Neural crest cell (in vitro differentiated cells): Measurements from ENCODE around the gene HSPB7. TPM values are rescaled to one million over a fixed set of nuclear protein-coding genes. Genes with fewer than 3 reads are reported as not detected.
"Not testable (repeated sequence)": the region's sequence is repeated elsewhere in the genome, so short reads cannot be mapped to it uniquely, and the experiment has no call there.

Source experiments
- DNase-seq: peaks from one replicate; pipeline ENCODE4 v3.0.0; 2021; ENCODE audit warnings: low read depth, mixed read lengths, low spot score
- H3K27ac Mint-ChIP-seq: one replicate; pipeline ENCODE4 v1.8.0; 2021; ENCODE audit warnings: mild to moderate bottlenecking, mixed read lengths; ENCODE audit not compliant: unreplicated experiment
- H3K27me3 Mint-ChIP-seq: 2 replicates; pipeline ENCODE4 v1.8.0; 2021; ENCODE audit warnings: low read depth, mild to moderate bottlenecking, mixed read lengths
- H3K36me3 Mint-ChIP-seq: 2 replicates; pipeline ENCODE4 v1.8.0; 2021; ENCODE audit warnings: low read depth, mild to moderate bottlenecking, mixed read lengths
- H3K4me1 Mint-ChIP-seq: 2 replicates; pipeline ENCODE4 v1.8.0; 2021; ENCODE audit warnings: mixed read lengths
- H3K4me3 Mint-ChIP-seq: one replicate; pipeline ENCODE4 v1.8.0; 2021; ENCODE audit warnings: mild to moderate bottlenecking, mixed read lengths
- H3K9me3 Mint-ChIP-seq: 2 replicates; pipeline ENCODE4 v1.8.0; 2021; ENCODE audit warnings: mixed read lengths
- total RNA-seq: library from RNA; stranded (reverse); gene quantifications from 2 replicates; pipeline ENCODE4 v1.2.1, GENCODE V29; 2021
- TF ChIP-seq, protein P1 (sequence below): fragments of 200-600 bp; sonication (generic); conservative IDR thresholded peaks from 2 replicates; pipeline ENCODE4 v1.5.0; 2021; ENCODE audit warnings: antibody characterized with exemption, mild to moderate bottlenecking

Gene HSPB7
- total RNA-seq, 1 donor from 2014 or later = not detected

DNA sequence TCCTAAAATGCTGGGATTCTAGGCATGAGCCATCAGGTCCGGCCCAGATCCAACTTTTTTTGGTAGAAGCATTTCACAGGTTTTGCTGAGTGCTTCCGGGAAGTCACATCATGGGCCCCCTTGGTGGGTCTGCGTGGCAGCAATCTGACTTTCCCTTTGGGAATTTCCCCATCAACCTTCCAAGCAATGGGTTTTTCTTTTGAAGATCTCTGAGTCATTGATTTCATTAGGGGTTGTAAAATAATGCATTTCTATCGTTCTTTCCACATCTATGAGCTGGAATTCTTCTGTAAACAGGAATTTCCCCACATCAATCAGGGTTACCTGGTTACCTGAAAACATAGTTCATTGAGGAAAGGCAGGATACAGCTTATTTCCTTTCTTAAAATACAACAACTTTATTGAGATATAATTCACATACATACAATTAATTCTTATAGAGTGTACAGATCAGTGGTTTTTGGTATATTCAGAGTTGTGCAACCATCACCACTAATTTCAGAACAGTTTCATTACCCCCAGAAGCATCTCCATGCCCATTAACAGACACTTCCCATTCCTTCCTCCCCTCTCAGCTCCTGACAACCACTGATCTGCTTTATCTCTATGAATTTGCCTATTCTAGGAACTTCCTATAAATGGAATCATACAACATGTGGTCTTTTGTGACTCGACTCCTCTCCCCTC, 32.1 kb downstream of the HSPB7 start:
- peaks cover 4% of the 10 kb centered on the region for H3K4me1 Mint-ChIP-seq
- H3K27me3 Mint-ChIP-seq = peaks cover 21% of the 10 kb centered on the region
- no peaks in the 10 kb centered on the region for H3K9me3 Mint-ChIP-seq
- H3K27ac Mint-ChIP-seq = no peak overlapping the region
- no peaks in the 10 kb centered on the region for H3K36me3 Mint-ChIP-seq
- no peak overlapping the region for H3K4me3 Mint-ChIP-seq
- TF ChIP-seq, protein P1, sequence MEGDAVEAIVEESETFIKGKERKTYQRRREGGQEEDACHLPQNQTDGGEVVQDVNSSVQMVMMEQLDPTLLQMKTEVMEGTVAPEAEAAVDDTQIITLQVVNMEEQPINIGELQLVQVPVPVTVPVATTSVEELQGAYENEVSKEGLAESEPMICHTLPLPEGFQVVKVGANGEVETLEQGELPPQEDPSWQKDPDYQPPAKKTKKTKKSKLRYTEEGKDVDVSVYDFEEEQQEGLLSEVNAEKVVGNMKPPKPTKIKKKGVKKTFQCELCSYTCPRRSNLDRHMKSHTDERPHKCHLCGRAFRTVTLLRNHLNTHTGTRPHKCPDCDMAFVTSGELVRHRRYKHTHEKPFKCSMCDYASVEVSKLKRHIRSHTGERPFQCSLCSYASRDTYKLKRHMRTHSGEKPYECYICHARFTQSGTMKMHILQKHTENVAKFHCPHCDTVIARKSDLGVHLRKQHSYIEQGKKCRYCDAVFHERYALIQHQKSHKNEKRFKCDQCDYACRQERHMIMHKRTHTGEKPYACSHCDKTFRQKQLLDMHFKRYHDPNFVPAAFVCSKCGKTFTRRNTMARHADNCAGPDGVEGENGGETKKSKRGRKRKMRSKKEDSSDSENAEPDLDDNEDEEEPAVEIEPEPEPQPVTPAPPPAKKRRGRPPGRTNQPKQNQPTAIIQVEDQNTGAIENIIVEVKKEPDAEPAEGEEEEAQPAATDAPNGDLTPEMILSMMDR = no peak
- no peak for DNase-seq

DNA sequence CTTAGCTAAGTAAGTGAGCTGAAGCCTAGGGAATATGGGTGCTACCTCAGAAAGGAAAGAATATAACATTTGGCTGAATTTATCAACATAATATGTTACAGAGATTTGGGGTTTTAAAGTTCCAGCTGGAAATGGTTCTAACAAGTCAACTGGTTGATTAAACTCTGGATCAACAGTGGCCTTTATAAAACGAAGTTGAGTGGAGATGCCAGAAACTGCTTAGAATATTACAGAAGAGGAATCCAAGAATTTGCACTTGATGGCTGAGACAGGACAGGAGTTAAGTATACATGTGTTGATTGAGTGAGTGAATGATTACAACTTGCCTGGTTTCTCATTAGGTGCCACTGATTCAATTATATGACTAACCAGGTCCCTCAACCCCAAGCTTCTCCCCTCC, 34.6 kb downstream of the HSPB7 start:
- no peaks in the 10 kb centered on the region for H3K36me3 Mint-ChIP-seq
- H3K27ac Mint-ChIP-seq = no peak overlapping the region
- H3K4me3 Mint-ChIP-seq = no peak overlapping the region
- H3K27me3 Mint-ChIP-seq = peaks cover 26% of the 10 kb centered on the region
- DNase-seq = no peak
- TF ChIP-seq, protein P1 = no peak
- peaks cover 4% of the 10 kb centered on the region for H3K4me1 Mint-ChIP-seq
- peaks cover under 1% of the 10 kb centered on the region for H3K9me3 Mint-ChIP-seq

DNA sequence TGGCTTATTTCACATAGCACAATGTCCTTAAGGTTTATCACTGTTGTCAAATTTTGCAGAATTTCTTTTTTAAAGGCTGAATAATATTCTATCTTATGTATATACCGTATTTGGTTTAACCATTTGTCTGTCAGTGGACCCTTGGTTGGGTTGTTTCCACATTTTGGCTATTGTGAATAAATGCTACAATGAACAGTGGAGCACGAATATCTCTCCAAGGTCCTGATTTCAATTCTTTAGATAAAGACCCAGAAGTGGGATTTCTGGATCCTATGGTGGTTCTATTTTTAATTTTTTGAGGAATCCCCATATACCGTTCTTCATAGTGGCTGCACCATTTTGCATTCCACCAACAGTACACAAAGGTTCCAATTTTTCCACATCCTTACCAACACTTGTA, 36.2 kb downstream of the HSPB7 start:
- peaks cover 2% of the 10 kb centered on the region for H3K4me1 Mint-ChIP-seq
- peaks cover 4% of the 10 kb centered on the region for H3K9me3 Mint-ChIP-seq
- H3K27ac Mint-ChIP-seq = no peak overlapping the region
- no peak for DNase-seq
- peaks cover 26% of the 10 kb centered on the region for H3K27me3 Mint-ChIP-seq
- no peaks in the 10 kb centered on the region for H3K36me3 Mint-ChIP-seq
- H3K4me3 Mint-ChIP-seq = no peak overlapping the region
- TF ChIP-seq, protein P1 = no peak

DNA sequence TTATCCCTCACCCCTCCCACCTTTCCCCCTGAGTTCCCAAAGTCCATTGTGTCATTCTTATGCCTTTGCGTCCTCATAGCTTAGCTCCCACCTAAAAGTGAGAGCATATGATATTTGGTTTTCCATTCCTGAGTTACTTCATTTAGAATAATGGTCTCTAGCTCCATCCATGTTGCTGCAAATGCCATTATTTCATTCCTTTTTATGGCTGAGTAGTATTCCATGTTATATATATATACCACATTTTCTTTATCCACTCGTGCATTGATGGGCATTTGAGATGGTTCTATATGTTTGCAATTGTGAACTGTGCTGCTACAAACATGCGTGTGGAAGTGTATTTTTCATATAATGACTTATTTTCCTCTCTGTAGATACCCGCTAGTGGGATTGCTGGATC, 39.9 kb downstream of the HSPB7 start:
- H3K36me3 Mint-ChIP-seq, H3K9me3 Mint-ChIP-seq, H3K27ac Mint-ChIP-seq, DNase-seq: not testable (repeated sequence)
- peaks cover 17% of the 10 kb centered on the region for H3K4me1 Mint-ChIP-seq
- peaks cover 12% of the 10 kb centered on the region for H3K27me3 Mint-ChIP-seq
- peak overlapping the region; percentile 61 for H3K4me3 Mint-ChIP-seq

DNA sequence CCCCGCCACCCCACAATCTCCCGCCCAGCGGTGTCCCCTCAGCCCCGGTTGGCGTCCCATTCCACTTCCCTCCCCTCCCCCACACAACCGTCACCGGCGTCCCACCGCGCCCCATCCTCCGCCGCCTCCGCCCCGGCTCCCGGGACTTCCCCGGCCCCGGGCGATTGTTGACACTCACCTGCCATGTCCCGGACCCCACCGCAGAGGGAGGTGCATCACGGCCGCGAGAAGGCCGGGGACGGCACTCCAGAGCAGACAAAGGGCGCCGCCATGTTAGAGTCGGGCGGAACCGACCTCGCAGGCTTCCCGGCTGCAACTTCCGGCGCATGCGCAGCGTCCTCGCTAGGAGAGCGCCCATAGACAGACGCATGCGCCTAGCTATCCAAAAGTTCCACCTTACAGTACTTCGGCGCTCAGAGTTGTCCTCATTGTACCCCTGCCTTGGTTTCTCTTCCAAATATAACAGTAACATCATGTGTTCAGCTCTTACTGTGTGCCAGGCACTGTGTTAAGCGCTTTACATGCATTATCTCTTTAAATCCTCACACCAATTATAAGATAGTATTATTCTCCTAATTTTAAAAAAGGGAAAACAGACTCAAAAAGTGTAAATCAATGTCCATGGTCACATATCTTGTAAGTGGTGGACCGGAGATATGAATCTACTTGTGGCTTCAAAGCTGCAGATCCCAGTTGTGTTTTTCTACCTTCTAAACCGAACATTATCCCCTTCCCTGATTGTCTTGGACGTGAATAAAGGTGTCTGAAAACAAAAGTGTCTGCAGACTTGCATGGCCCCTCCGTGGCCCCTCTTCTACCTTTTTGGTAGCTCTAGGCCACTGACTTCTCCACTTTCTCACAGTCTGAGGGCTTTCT, 41.8 kb downstream of the HSPB7 start, which contains the start of gene ZBTB17:
ZBTB17 (minus strand) TSS at position 297 of the 876 bp plus-strand sequence. CDS start 27,606 bp downstream, outside the sequence.
- Mint-ChIP-seq H3K4me3 (peak within 1 kb of the TSS; percentile 95), H3K27me3 (peaks cover 6% of the 10 kb centered on the region), H3K9me3 (peaks cover 6% of the 10 kb centered on the region), H3K4me1 (peaks cover 17% of the 10 kb centered on the region), H3K36me3 (peaks cover 17% of the 10 kb centered on the region), H3K27ac (peak within 1 kb of the TSS; percentile 94)
- peak; percentile 96 for DNase-seq
- TF ChIP-seq, protein P1 = no peak

DNA sequence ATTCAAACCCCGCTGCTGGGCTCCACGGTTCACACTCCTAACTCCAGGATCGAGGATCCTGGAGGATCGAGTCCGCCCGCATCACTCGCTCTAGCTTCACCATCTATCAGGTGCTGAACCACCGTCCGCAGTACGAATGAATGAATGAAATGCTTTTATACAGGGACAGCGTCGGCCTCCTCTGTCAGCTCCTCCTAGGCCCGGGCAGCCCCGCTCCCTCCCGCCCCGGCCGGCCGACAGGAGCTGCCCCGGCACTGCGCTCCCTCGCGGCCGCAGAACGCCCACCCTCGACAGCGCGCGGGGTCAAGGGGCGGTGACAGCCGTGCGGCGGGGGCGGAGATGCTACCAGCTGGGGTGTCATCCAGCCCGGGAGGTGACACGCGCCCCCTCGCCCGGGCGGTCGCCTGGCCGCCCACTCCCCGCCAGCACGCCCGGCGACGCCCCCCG, 42.5 kb downstream of the HSPB7 start:
- Mint-ChIP-seq H3K4me1 (peaks cover 17% of the 10 kb centered on the region), H3K27me3 (peaks cover 4% of the 10 kb centered on the region), H3K36me3 (peaks cover 21% of the 10 kb centered on the region), H3K9me3 (peaks cover 6% of the 10 kb centered on the region), H3K27ac (peak overlapping the region; percentile 94), H3K4me3 (peak overlapping the region; percentile 94)
- peak; percentile 68 for DNase-seq
- TF ChIP-seq, protein P1 = peak; percentile 33
